ENCODE measurements around the gene SAE1. TPM values are rescaled to one million over a fixed set of nuclear protein-coding genes. Genes with fewer than 3 reads are reported as not detected.

SAE1 gene
- total and polyA plus RNA-seq, 2 experiments from 2014 or later, result 115 to 236 TPM

- Mint-ChIP-seq H3K27me3 (ENCODE audit: insufficient read depth, low read depth, poor library complexity) (peaks cover 27% of the 10 kb centered on the region), H3K36me3 (ENCODE audit: low read depth) (peaks cover 10% of the 10 kb centered on the region), H3K4me1 (peaks cover 23% of the 10 kb centered on the region), H3K4me3 (no peak overlapping the region), H3K9me3 (peaks cover 2% of the 10 kb centered on the region; the same call in 1 of the 3 replicates), H3K27ac (no peak overlapping the region)
- Histone ChIP-seq H2AFZ (no peak overlapping the region), H3K9me2 (ENCODE audit: insufficient read depth) (no peaks in the 10 kb centered on the region), H3K4me3 (peak overlapping the region; percentile 96), H3F3A (replicated peaks; ENCODE audit: low read depth) (peaks cover 35% of the 10 kb centered on the region), H3K27ac (ENCODE audit: low read depth) (no peak overlapping the region), H3K36me3 (ENCODE audit: insufficient read depth) (no peaks in the 10 kb centered on the region; the same call in 1 of the 2 replicates), H4K20me1 (replicated peaks; ENCODE audit: insufficient read depth) (no peaks in the 10 kb centered on the region; the same call in 1 of the 2 replicates), H3K4me1 (ENCODE audit: insufficient read depth) (peaks cover 39% of the 10 kb centered on the region), H3K79me2 (replicated peaks; ENCODE audit: insufficient read depth) (peaks cover 30% of the 10 kb centered on the region), H3K27me3 (ENCODE audit: insufficient read depth) (peaks cover 11% of the 10 kb centered on the region), H3K4me2 (peak overlapping the region; percentile 95)
- DNase-seq (ENCODE audit: low spot score) (no peak), ATAC-seq (no peak)
- TF ChIP-seq JUNB (IDR thresholded peaks at IDR 0.05; ENCODE audit: unreplicated experiment), result no peak
- TF ChIP-seq EZH2phosphoT487 (IDR thresholded peaks at IDR 0.05; ENCODE audit: unreplicated experiment), result no peak
- no peak for TF ChIP-seq EZH2 (IDR thresholded peaks at IDR 0.05; ENCODE audit: low read depth, unreplicated experiment)
- no peak for TF ChIP-seq CREB1 (CRISPR knock-in tag; IDR thresholded peaks at IDR 0.05; ENCODE audit: low read depth)
- no peak for TF ChIP-seq REST (IDR thresholded peaks at IDR 0.05; ENCODE audit: unreplicated experiment)
- TF ChIP-seq ETS1 (IDR thresholded peaks at IDR 0.05), result no peak
- TF ChIP-seq CTCF (conservative IDR thresholded peaks at IDR 0.05; ENCODE audit: low read depth in 2 of 2), result no peak
- TF ChIP-seq ZNF114 (CRISPR knock-in tag; IDR thresholded peaks at IDR 0.05), result no peak
- no peak for TF ChIP-seq ZNF462 (CRISPR knock-in tag; IDR thresholded peaks at IDR 0.05)
- no peak for TF ChIP-seq ZNF331 (CRISPR knock-in tag; IDR thresholded peaks at IDR 0.05; ENCODE audit: low read depth)
- no peak for TF ChIP-seq POLR2AphosphoS5 (IDR thresholded peaks at IDR 0.05; ENCODE audit: low read depth)
- TF ChIP-seq STAT1 (IDR thresholded peaks at IDR 0.05; ENCODE audit: unreplicated experiment), result no peak
- no peak for TF ChIP-seq NANOG (IDR thresholded peaks at IDR 0.05; ENCODE audit: borderline replicate concordance)
Observed at GRCh38 chr19:47229676-47230053, 99.0 kb downstream of the SAE1 start.

All from GM23338 (cell line).